Lung (tissue), 12 donors: ENCODE results near the gene NONO. TPM values are rescaled to one million over a fixed set of nuclear protein-coding genes. Genes with fewer than 3 reads are reported as not detected.

Experiments used
- ATAC-seq: fragments of 200-7000 bp; cut with Tn5 transposase; one replicate; pipeline ENCODE4 v1.9.1; 2020; ENCODE audit warnings: moderate number of reproducible peaks; ENCODE audit not compliant: insufficient read depth, low FRiP score
- DNase-seq, 3 donors: peaks; one replicate each; pipeline ENCODE4 v3.0.0-alpha.2; 2013 to 2017
- H3K27ac ChIP-seq, 2 donors: one replicate each; pipeline ENCODE4 v1.5.1; 2013; ENCODE audit warnings: mild to moderate bottlenecking in 2 of 2, moderate library complexity in 2 of 2, control low read depth in 1 of 2, inconsistent platforms in 1 of 2, low read depth in 1 of 2, low read length in 1 of 2
- H3K27me3 ChIP-seq, 3 donors: one replicate each; pipeline ENCODE4 v1.5.1; 2013; ENCODE audit warnings: low read length in 2 of 3; ENCODE audit not compliant: control insufficient read depth in 3 of 3, insufficient read depth in 3 of 3
- H3K36me3 ChIP-seq, 4 donors: one replicate each; pipeline ENCODE4 v1.5.1; 2013; ENCODE audit warnings: low read length in 4 of 4, mild to moderate bottlenecking in 1 of 4, moderate library complexity in 1 of 4; ENCODE audit not compliant: control insufficient read depth in 4 of 4, insufficient read depth in 4 of 4
- H3K4me1 ChIP-seq, 5 donors: one replicate each; pipeline ENCODE4 v1.5.1; 2013; ENCODE audit warnings: low read length in 5 of 5, mild to moderate bottlenecking in 2 of 5, moderate library complexity in 1 of 5; ENCODE audit not compliant: control insufficient read depth in 5 of 5, insufficient read depth in 5 of 5
- H3K4me3 ChIP-seq: one replicate; pipeline ENCODE4 v1.5.1; 2013; ENCODE audit warnings: mild to moderate bottlenecking, control low read depth, moderate library complexity
- H3K9ac ChIP-seq, 2 donors: one replicate each; pipeline ENCODE4 v1.5.1; 2013; ENCODE audit warnings: low read length in 2 of 2, control low read depth in 1 of 2; ENCODE audit not compliant: insufficient read depth in 1 of 2
- H3K9me3 ChIP-seq, 4 donors: one replicate each; pipeline ENCODE4 v1.5.1; 2013; ENCODE audit warnings: low read length in 3 of 4, mild to moderate bottlenecking in 1 of 4, moderate library complexity in 1 of 4; ENCODE audit not compliant: control insufficient read depth in 4 of 4, insufficient read depth in 3 of 4
- WGBS, 2 donors: extraction: QIAGEN DNeasy Blood & Tissue Kit; methylation state at CpG; one replicate each; pipeline ENCODE4 v1.1.7; 2013; 5-methylcytosine and 5-hydroxymethylcytosine counted together
- polyA plus RNA-seq, 2 donors: library from polyadenylated mRNA; stranded (reverse); fragments of 200-250 nt; gene quantifications; one replicate each; pipeline ENCODE4 v1.2.1, GENCODE V29; 2013
- total RNA-seq, 2 donors: library from RNA; depleted of rRNA in 1 of 2; stranded (reverse); fragments of >200 nt in 1 of 2; gene quantifications; one replicate each; pipeline ENCODE4 v1.2.1, GENCODE V29; 2014 to 2021
- TF ChIP-seq, protein P1 (sequence below): IDR thresholded peaks from 2 replicates; pipeline ENCODE4 v1.5.1; 2012; ENCODE audit warnings: mild to moderate bottlenecking; ENCODE audit errors: control extremely low read depth, extremely low read depth
- donor health status: control.
- donor health status: control.
- donor health status: Bipolar disorder and iron deficiency.
- donor health status: healthy.
- donor health status: DM: yes; HTN: yes; CAD: no.

The NONO gene
- total and polyA plus RNA-seq, 4 donors, result 93.5 to 336 (median 189) TPM

DNA sequence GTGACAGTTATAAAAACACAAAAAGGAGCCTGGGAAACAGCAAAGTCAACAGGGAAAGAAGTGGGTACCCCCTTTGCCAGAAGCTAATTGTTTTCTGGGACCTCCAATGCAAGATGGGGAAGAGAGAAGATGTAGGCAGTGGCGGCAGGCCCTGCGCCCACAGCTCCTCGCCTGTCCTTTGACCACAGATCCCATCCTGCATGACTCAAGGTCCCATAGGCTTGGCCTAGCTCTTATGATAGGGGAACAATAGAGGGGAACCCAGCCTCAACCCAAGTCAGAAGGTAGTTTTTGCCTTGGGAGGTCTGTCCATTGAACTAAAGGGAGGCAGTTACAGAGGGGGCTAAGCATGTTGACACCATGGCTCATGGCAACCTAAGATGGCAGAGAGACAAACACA lies 43.7 kb upstream of the NONO start:
- TF ChIP-seq, protein P1, sequence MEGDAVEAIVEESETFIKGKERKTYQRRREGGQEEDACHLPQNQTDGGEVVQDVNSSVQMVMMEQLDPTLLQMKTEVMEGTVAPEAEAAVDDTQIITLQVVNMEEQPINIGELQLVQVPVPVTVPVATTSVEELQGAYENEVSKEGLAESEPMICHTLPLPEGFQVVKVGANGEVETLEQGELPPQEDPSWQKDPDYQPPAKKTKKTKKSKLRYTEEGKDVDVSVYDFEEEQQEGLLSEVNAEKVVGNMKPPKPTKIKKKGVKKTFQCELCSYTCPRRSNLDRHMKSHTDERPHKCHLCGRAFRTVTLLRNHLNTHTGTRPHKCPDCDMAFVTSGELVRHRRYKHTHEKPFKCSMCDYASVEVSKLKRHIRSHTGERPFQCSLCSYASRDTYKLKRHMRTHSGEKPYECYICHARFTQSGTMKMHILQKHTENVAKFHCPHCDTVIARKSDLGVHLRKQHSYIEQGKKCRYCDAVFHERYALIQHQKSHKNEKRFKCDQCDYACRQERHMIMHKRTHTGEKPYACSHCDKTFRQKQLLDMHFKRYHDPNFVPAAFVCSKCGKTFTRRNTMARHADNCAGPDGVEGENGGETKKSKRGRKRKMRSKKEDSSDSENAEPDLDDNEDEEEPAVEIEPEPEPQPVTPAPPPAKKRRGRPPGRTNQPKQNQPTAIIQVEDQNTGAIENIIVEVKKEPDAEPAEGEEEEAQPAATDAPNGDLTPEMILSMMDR, result no peak
- Histone ChIP-seq H3K36me3 (peaks cover 8 to 15% (median 10%) of the 10 kb centered on the region in 4 donors), H3K27ac (no peak overlapping the region), H3K9ac (no peak overlapping the region), H3K4me1 (no peaks in the 10 kb centered on the region), H3K9me3 (peaks cover 0 to 7% (median 0%) of the 10 kb centered on the region in 4 donors), H3K27me3 (no peaks in the 10 kb centered on the region), H3K4me3 (no peak overlapping the region)
- no peak for DNase-seq
- no peak for ATAC-seq
- WGBS, 2 donors, result 78 to 88% methylated on average over 3 of the region's 3 CpGs

DNA sequence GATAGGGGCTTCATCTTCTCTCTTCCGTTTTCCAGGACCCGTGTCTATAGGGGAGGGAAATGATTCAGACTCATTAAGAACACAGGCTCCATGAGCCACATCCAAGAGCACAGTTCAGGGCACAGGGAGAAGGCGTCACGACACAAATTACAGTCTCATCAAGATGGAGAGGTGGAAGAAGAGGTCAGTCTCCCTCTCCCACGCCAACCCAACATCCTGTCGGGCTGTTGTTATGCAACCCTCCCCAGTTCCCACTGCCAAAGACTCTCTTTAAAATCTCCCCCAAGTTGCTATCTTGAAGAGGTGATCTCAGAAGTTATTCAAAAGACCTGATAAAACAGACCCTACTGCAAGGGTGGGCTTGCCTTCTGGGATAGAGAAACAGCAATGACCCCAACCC lies 42.1 kb upstream of the NONO start:
- H3K36me3 ChIP-seq, result peaks cover 9 to 21% (median 16%) of the 10 kb centered on the region in 4 donors
- TF ChIP-seq, protein P1, result no peak
- no peak overlapping the region for H3K9ac ChIP-seq
- no peaks in the 10 kb centered on the region for H3K27me3 ChIP-seq
- ATAC-seq (no peak), DNase-seq (no peak)
- no peak overlapping the region for H3K27ac ChIP-seq
- H3K9me3 ChIP-seq, result peaks cover 0 to 7% (median 0%) of the 10 kb centered on the region in 4 donors
- no peak overlapping the region for H3K4me3 ChIP-seq
- H3K4me1 ChIP-seq, result no peaks in the 10 kb centered on the region
- 70 to 72% methylated on average over 6 of the region's 6 CpGs for WGBS, 2 donors

DNA sequence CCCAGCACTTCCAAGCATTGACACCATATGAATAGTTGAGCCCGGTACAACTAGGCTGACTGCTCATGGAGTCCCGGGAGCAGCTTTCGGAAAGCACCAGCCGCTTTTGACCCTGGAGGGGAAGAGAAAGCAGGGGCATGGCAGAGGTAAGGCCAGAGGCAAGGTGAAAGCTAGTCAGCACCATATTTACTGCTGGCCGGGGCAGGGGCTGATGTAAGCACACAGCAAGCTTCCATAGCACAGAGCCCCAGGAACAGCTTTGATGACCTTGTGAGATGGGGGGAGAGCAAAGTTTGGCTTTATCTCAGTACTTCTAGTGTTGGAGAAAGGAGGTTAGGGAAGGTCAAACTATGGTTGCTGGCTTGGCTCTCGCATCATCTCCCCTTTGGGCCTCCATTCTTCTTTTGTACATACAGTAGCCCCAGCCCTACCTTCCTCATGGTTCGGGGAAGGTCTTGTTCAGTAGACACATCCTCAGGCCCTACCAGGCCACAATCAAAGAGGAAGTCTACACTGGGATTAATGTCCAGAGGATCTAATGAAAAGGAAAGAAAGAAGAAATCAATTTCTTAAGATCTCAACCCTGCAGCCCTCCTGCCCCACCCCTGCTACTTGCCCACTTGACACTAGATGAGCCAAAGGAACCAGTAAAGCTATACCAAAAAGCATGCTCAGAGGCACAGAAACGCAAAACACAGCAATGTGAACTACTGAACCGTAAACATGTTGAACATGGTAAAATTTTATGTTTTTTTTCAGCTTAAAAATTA lies 38.9 kb upstream of the NONO start:
- peaks cover 14 to 33% (median 26%) of the 10 kb centered on the region in 4 donors for H3K36me3 ChIP-seq
- 90 to 99% methylated on average over 9 of the region's 9 CpGs for WGBS, 2 donors
- no peak overlapping the region for H3K4me3 ChIP-seq
- no peak overlapping the region for H3K9ac ChIP-seq
- ATAC-seq, result no peak
- no peaks in the 10 kb centered on the region for H3K4me1 ChIP-seq
- peaks cover 0 to 7% (median 0%) of the 10 kb centered on the region in 4 donors for H3K9me3 ChIP-seq
- no peaks in the 10 kb centered on the region for H3K27me3 ChIP-seq
- H3K27ac ChIP-seq, result no peak overlapping the region
- TF ChIP-seq, protein P1, result no peak
- DNase-seq, result no peak
